Measurements from ENCODE around the gene GAK.
A peak's percentile ranks its signal among the peaks of the same experiment; 100 is the strongest.
"Not testable (repeated sequence)": the region's sequence is repeated elsewhere in the genome, so short reads cannot be mapped to it uniquely, and the experiment has no call there.

The GAK gene

GRCh38 chr4:932713-933070, 576 bp upstream of the GAK start:
- TF ChIP-seq CTCF (IDR thresholded peaks at IDR 0.05; ENCODE audit: extremely low read depth, missing control alignments), result no peak
- DNase-seq (ENCODE audit: low spot score), result no peak

GRCh38 chr4:931194-931959, 739 bp downstream of the GAK start:
- no peak for TF ChIP-seq CTCF (IDR thresholded peaks at IDR 0.05; ENCODE audit: extremely low read depth, missing control alignments)
- DNase-seq (ENCODE audit: low spot score), result peak; percentile 41

GRCh38 chr4:930827-931193, 1.3 kb downstream of the GAK start:
- DNase-seq (ENCODE audit: low spot score), result no peak
- TF ChIP-seq CTCF (IDR thresholded peaks at IDR 0.05; ENCODE audit: extremely low read depth, missing control alignments), result no peak

GRCh38 chr4:930028-930551, 2.0 kb downstream of the GAK start:
- no peak for DNase-seq (ENCODE audit: low spot score)
- no peak for TF ChIP-seq CTCF (IDR thresholded peaks at IDR 0.05; ENCODE audit: extremely low read depth, missing control alignments)

- TF ChIP-seq CTCF (IDR thresholded peaks at IDR 0.05; ENCODE audit: extremely low read depth, missing control alignments), result no peak
- DNase-seq (ENCODE audit: low spot score), result no peak
These were observed 2.9 kb downstream of the GAK start for GRCh38 chr4:929096-929765.

- not testable (repeated sequence) for DNase-seq (ENCODE audit: low spot score)
These were observed 4.5 kb downstream of the GAK start for GRCh38 chr4:927566-927965.

GRCh38 chr4:926538-926937, 5.6 kb downstream of the GAK start:
- no peak for TF ChIP-seq CTCF (IDR thresholded peaks at IDR 0.05; ENCODE audit: extremely low read depth, missing control alignments)
- no peak for DNase-seq (ENCODE audit: low spot score)
